Sigmoid colon (tissue), 7 donors: Measurements from ENCODE around the gene MBOAT7. TPM values are rescaled to one million over a fixed set of nuclear protein-coding genes. Genes with fewer than 3 reads are reported as not detected.

Experiments
- DNase-seq: peaks from one replicate; pipeline ENCODE4 v3.0.0-alpha.2; 2019
- H3K27ac ChIP-seq, 4 donors: fragments of 200-600 bp; sonication (generic); one replicate each; pipeline ENCODE4 v1.5.1; 2016 to 2019; ENCODE audit warnings: mild to moderate bottlenecking in 1 of 4
- H3K27me3 ChIP-seq, 3 donors: fragments of 200-600 bp; sonication (generic); one replicate each; pipeline ENCODE4 v1.5.1; 2019; ENCODE audit warnings: mild to moderate bottlenecking in 1 of 3
- H3K36me3 ChIP-seq, 4 donors: fragments of 200-600 bp; sonication (generic); one replicate each; pipeline ENCODE4 v1.5.1; 2016 to 2019
- H3K4me1 ChIP-seq, 4 donors: fragments of 200-600 bp; sonication (generic); one replicate each; pipeline ENCODE4 v1.5.1; 2017 to 2019
- H3K4me3 ChIP-seq, 4 donors: fragments of 200-600 bp; sonication (generic); one replicate each; pipeline ENCODE4 v1.5.1; 2017 to 2019; ENCODE audit warnings: mild to moderate bottlenecking in 2 of 4, moderate library complexity in 1 of 4
- H3K9me3 ChIP-seq, 4 donors: fragments of 200-600 bp in 3 of 4; sonication (generic) in 3 of 4; one replicate each; pipeline versions ENCODE4 v1.5.1 to v1.6.1; 2013 to 2019
- CTCF ChIP-seq, 4 experiments: fragments of 450-650 bp in 3 of 4; fragments of 200-600 bp in 1 of 4; IDR thresholded peaks; one replicate each; pipeline ENCODE4 v1.5.1; 2016 to 2019; ENCODE audit warnings: antibody characterized with exemption in 4 of 4, mild to moderate bottlenecking in 3 of 4, moderate library complexity in 2 of 4
- EP300 ChIP-seq, 4 donors: sonication (generic); formaldehyde crosslinking; IDR thresholded peaks; one replicate each; pipeline ENCODE4 v1.6.1; 2017; ENCODE audit warnings: antibody characterized with exemption in 4 of 4
- POLR2A ChIP-seq, 2 donors: fragments of 450-650 bp; IDR thresholded peaks; one replicate each; pipeline ENCODE4 v1.6.1; 2016; ENCODE audit warnings: antibody characterized with exemption in 2 of 2, mild to moderate bottlenecking in 2 of 2, moderate library complexity in 2 of 2
- POLR2AphosphoS5 ChIP-seq, 4 donors: sonication (generic); formaldehyde crosslinking; IDR thresholded peaks; one replicate each; pipeline ENCODE4 v1.6.1; 2017; ENCODE audit warnings: antibody characterized with exemption in 4 of 4
- WGBS, 2 donors: extraction: QIAGEN DNeasy Blood & Tissue Kit; methylation state at CpG; one replicate each; pipeline ENCODE4 v1.1.7; 2013; 5-methylcytosine and 5-hydroxymethylcytosine counted together
- intact Hi-C: fragments of 100-400 bp; cut with DNase I; formaldehyde crosslinking; loops from one replicate; pipeline ENCODE4 v1.15.1; 2023
- polyA plus RNA-seq, 3 donors: library from polyadenylated mRNA; stranded (reverse); fragments of 200-250 nt; gene quantifications; one replicate each; pipeline ENCODE4 v1.2.3, GENCODE V29; 2013
- total RNA-seq, 4 donors: library from RNA; depleted of rRNA; stranded (reverse); fragments of >200 nt; gene quantifications; one replicate each; pipeline ENCODE4 v1.1.0, GENCODE V29; 2016
- donor health status: healthy with polysubstance abuse.
- donor health status: Bipolar disorder and iron deficiency.
- donor health status: healthy.

The MBOAT7 gene
- total and polyA plus RNA-seq, 7 donors = 15.0 to 79.7 (median 29.3) TPM

- Histone ChIP-seq H3K4me3 (no peak overlapping the region), H3K4me1 (peaks cover 0 to 18% (median 13%) of the 10 kb centered on the region in 4 donors), H3K27ac (no peak overlapping the region), H3K27me3 (no peaks in the 10 kb centered on the region), H3K36me3 (peaks cover 13 to 44% (median 14%) of the 10 kb centered on the region in 4 donors), H3K9me3 (no peaks in the 10 kb centered on the region)
- DNase-seq = no peak
- intact Hi-C loops = no loop called here
- TF ChIP-seq EP300 (IDR thresholded peaks at IDR 0.05) (no peak), POLR2A (IDR thresholded peaks at IDR 0.05) (no peak)
- WGBS, 2 donors = 77 to 84% methylated on average over 10 of the region's 10 CpGs
These were observed 55.9 kb downstream of the MBOAT7 start for GRCh38 chr19:54133312-54133956.

- Histone ChIP-seq H3K9me3 (no peaks in the 10 kb centered on the region), H3K36me3 (peaks cover 45 to 82% (median 51%) of the 10 kb centered on the region in 4 donors), H3K27ac (no peak overlapping the region), H3K4me1 (no peaks in the 10 kb centered on the region), H3K4me3 (no peak overlapping the region), H3K27me3 (no peaks in the 10 kb centered on the region)
- intact Hi-C loops = no loop called here
- DNase-seq = no peak
- TF ChIP-seq EP300 (IDR thresholded peaks at IDR 0.05) (no peak), POLR2AphosphoS5 (IDR thresholded peaks at IDR 0.05) (no peak), CTCF (IDR thresholded peaks at IDR 0.05) (no peak), POLR2A (IDR thresholded peaks at IDR 0.05) (no peak)
- WGBS, 2 donors = 97% methylated on average over 20 of the region's 20 CpGs
These were observed 59.8 kb downstream of the MBOAT7 start for GRCh38 chr19:54129617-54129996.

GRCh38 chr19:54128796-54129616 lies 60.4 kb downstream of the MBOAT7 start:
- WGBS, 2 donors = 96 to 97% methylated on average over 41 of the region's 41 CpGs
- H3K36me3 ChIP-seq = peaks cover 49 to 88% (median 57%) of the 10 kb centered on the region in 4 donors
- no peak overlapping the region for H3K27ac ChIP-seq
- intact Hi-C loops = no loop called here
- no peaks in the 10 kb centered on the region for H3K4me1 ChIP-seq
- DNase-seq = no peak
- no peaks in the 10 kb centered on the region for H3K9me3 ChIP-seq
- no peak overlapping the region for H3K4me3 ChIP-seq
- TF ChIP-seq POLR2AphosphoS5 (IDR thresholded peaks at IDR 0.05) (no peak), POLR2A (IDR thresholded peaks at IDR 0.05) (no peak), CTCF (IDR thresholded peaks at IDR 0.05) (no peak), EP300 (IDR thresholded peaks at IDR 0.05) (no peak)
- no peaks in the 10 kb centered on the region for H3K27me3 ChIP-seq

GRCh38 chr19:54128441-54128725 lies 61.0 kb downstream of the MBOAT7 start:
- H3K9me3 ChIP-seq = no peaks in the 10 kb centered on the region
- H3K27ac ChIP-seq = no peak overlapping the region
- 90 to 94% methylated on average over 20 of the region's 20 CpGs for WGBS, 2 donors
- H3K36me3 ChIP-seq = peaks cover 49 to 94% (median 63%) of the 10 kb centered on the region in 4 donors
- no peak for DNase-seq
- no peak overlapping the region for H3K4me3 ChIP-seq
- TF ChIP-seq CTCF (IDR thresholded peaks at IDR 0.05) (no peak), POLR2A (IDR thresholded peaks at IDR 0.05) (no peak), POLR2AphosphoS5 (IDR thresholded peaks at IDR 0.05) (no peak), EP300 (IDR thresholded peaks at IDR 0.05) (no peak)
- intact Hi-C loops = no loop called here
- H3K27me3 ChIP-seq = no peaks in the 10 kb centered on the region
- H3K4me1 ChIP-seq = no peaks in the 10 kb centered on the region

GRCh38 chr19:54127688-54128440 lies 61.5 kb downstream of the MBOAT7 start:
- Histone ChIP-seq H3K36me3 (peaks cover 52 to 95% (median 68%) of the 10 kb centered on the region in 4 donors), H3K9me3 (no peaks in the 10 kb centered on the region), H3K27ac (no peak overlapping the region), H3K4me1 (no peaks in the 10 kb centered on the region), H3K27me3 (no peaks in the 10 kb centered on the region), H3K4me3 (no peak overlapping the region)
- TF ChIP-seq POLR2A (IDR thresholded peaks at IDR 0.05) (no peak), EP300 (IDR thresholded peaks at IDR 0.05) (no peak), CTCF (IDR thresholded peaks at IDR 0.05) (no peak)
- DNase-seq = no peak
- intact Hi-C loops = no loop called here
- WGBS, 2 donors = 93 to 94% methylated on average over 44 of the region's 44 CpGs
